CD8-positive, alpha-beta memory T cell (primary cell): ENCODE data around the gene DMBX1. TPM values are rescaled to one million over a fixed set of nuclear protein-coding genes. Genes with fewer than 3 reads are reported as not detected.

Experiments used
- CTCF ChIA-PET: fragments of 350-600 bp; sonication (Branson Sonifier 250); formaldehyde crosslinking; loops from one replicate; lab custom pipeline; 2021; ENCODE audit warnings: antibody characterized with exemption; lab: Charles Lee
- POLR2A ChIA-PET: fragments of 350-600 bp; sonication (Branson Sonifier 250); formaldehyde crosslinking; loops from one replicate; lab custom pipeline; 2021; ENCODE audit warnings: antibody characterized with exemption; lab: Charles Lee
- DNase-seq, 5 donors: peaks; one replicate each; pipeline versions ENCODE4 v3.0.0 to v3.0.0-alpha.2; 2020 to 2022; ENCODE audit warnings: mixed read lengths in 1 of 5
- H3K27ac ChIP-seq: one replicate; pipeline ENCODE4 v1.7.0; 2013; ENCODE audit warnings: low read depth, mild to moderate bottlenecking, low read length, moderate library complexity
- H3K27me3 ChIP-seq: 2 replicates; pipeline ENCODE4 v1.7.0; 2013; ENCODE audit warnings: low read length, mild to moderate bottlenecking; ENCODE audit not compliant: insufficient read depth, poor library complexity, severe bottlenecking
- H3K36me3 ChIP-seq: 2 replicates; pipeline ENCODE4 v1.7.0; 2013; ENCODE audit warnings: mild to moderate bottlenecking, low read length, moderate library complexity; ENCODE audit not compliant: insufficient read depth
- H3K4me1 ChIP-seq: 2 replicates; pipeline ENCODE4 v1.7.0; 2013; ENCODE audit warnings: mild to moderate bottlenecking, low read length, moderate library complexity; ENCODE audit not compliant: insufficient read depth
- H3K4me3 ChIP-seq: 2 replicates; pipeline ENCODE4 v1.7.0; 2013; ENCODE audit warnings: mild to moderate bottlenecking, low read length
- H3K9me3 ChIP-seq: 2 replicates; pipeline ENCODE4 v1.7.0; 2013; ENCODE audit warnings: mild to moderate bottlenecking, low read length
- H3K27ac Mint-ChIP-seq, 8 donors: one replicate each; pipeline ENCODE4 v1.8.0; 2020 to 2021; ENCODE audit warnings: mixed read lengths in 8 of 8, mild to moderate bottlenecking in 6 of 8, inconsistent platforms in 3 of 8, moderate library complexity in 3 of 8
- H3K27me3 Mint-ChIP-seq, 2 donors: one replicate each; pipeline ENCODE4 v1.8.0; 2020 to 2021; ENCODE audit warnings: mixed read lengths in 2 of 2, mild to moderate bottlenecking in 1 of 2, moderate library complexity in 1 of 2
- H3K36me3 Mint-ChIP-seq, 3 donors: one replicate each; pipeline ENCODE4 v1.8.0; 2020 to 2021; ENCODE audit warnings: mixed read lengths in 3 of 3, inconsistent platforms in 1 of 3, mild to moderate bottlenecking in 1 of 3
- H3K4me1 Mint-ChIP-seq, 3 donors: one replicate each; pipeline ENCODE4 v1.8.0; 2020 to 2021; ENCODE audit warnings: mixed read lengths in 3 of 3, inconsistent platforms in 1 of 3, mild to moderate bottlenecking in 1 of 3
- H3K4me3 Mint-ChIP-seq, 7 donors: one replicate each; pipeline ENCODE4 v1.8.0; 2020 to 2021; ENCODE audit warnings: mixed read lengths in 7 of 7, mild to moderate bottlenecking in 6 of 7, moderate library complexity in 4 of 7, inconsistent platforms in 2 of 7
- H3K9me3 Mint-ChIP-seq, 5 donors: one replicate each; pipeline ENCODE4 v1.8.0; 2020 to 2022; ENCODE audit warnings: mixed read lengths in 5 of 5, mild to moderate bottlenecking in 3 of 5, moderate library complexity in 2 of 5, inconsistent platforms in 1 of 5
- polyA plus RNA-seq: library from polyadenylated mRNA; unstranded; fragments of 300-500 nt; fragmentation: Illumina TruSeq; gene quantifications from one replicate; pipeline ENCODE4 v1.2.3, GENCODE V29; 2021
- total RNA-seq, 2 experiments: library from RNA; stranded (reverse); gene quantifications; one replicate each; pipeline ENCODE4 v1.2.3, GENCODE V29; 2021

DMBX1 gene
- total and polyA plus RNA-seq, 3 experiments from 2014 or later, result not detected

DNA sequence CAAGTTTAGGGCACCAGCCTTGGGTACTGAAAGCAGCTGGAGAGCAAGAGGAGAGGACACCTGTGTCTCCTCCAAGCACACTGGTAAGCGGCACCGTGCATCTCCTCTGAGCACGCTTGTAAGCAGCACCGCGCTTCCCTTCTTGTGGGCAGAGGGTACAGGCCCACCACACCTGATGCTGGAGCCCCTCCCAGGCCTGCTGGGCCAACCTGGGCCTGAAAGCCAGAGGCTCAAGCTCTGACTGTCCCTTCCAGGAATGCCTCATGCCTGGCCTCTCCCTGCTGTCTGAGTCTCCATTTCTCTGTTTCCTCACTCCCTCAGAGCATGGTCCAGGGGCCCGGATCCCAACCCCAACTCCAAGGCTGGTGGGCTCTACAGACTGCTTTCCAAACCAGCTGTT is 25.9 kb downstream of the DMBX1 start:
- Histone ChIP-seq H3K27me3 (no peaks in the 10 kb centered on the region), H3K4me3 (no peak overlapping the region), H3K9me3 (no peaks in the 10 kb centered on the region), H3K4me1 (no peaks in the 10 kb centered on the region), H3K36me3 (no peaks in the 10 kb centered on the region), H3K27ac (no peak overlapping the region)
- Mint-ChIP-seq H3K27me3 (peaks cover 26 to 43% of the 10 kb centered on the region in 2 donors), H3K9me3 (no peaks in the 10 kb centered on the region), H3K4me1 (no peaks in the 10 kb centered on the region), H3K36me3 (no peaks in the 10 kb centered on the region), H3K27ac (no peak overlapping the region), H3K4me3 (no peak overlapping the region)
- no peak for DNase-seq
- ChIA-PET POLR2A (no interaction called here), CTCF (no interaction called here)

DNA sequence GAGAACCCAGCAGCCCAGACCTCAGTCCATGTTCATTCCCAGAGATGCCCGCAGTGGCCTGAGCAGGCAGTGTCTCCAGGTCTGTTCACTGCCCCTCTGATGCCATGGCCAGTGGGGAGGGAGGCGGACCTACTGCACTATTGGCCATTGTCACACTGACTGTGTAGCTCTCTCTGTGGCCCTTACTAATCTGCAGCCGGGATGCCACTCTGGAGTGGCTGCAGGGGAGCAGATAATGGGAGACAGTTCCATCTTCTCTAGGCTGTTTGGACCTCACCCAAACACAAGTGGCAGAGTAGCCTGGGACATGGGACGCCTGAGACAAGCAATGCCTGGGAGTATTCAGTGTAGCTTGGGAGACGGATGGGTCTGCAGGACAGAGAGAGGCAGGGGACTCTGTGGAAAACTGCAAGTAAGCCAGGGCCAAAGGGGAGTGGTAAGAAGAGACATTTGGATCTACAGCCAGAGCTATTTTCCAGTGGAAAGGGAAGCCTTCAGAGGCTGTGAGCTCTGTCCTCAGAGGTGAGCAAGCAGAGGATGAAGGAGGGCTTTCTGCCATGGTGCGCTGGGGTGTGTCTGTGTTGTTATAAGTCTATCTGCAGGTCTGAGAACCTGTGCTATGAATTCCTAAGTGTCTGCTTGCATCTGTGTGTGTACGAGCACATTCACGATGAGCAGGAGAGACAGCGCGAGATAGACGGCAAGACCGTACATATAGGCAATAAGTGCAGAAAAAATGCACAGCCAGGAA is 26.7 kb downstream of the DMBX1 start:
- H3K4me3 Mint-ChIP-seq, result no peak overlapping the region
- peaks cover 0 to under 1% (median 0%) of the 10 kb centered on the region in 3 donors for H3K4me1 Mint-ChIP-seq
- CTCF ChIA-PET, result no interaction called here
- H3K27ac ChIP-seq, result no peak overlapping the region
- no peaks in the 10 kb centered on the region for H3K9me3 Mint-ChIP-seq
- H3K36me3 ChIP-seq, result no peaks in the 10 kb centered on the region
- no peaks in the 10 kb centered on the region for H3K27me3 ChIP-seq
- peak overlapping the region in 1 of 8 donors; percentile 36 for H3K27ac Mint-ChIP-seq
- DNase-seq, result no peak
- no peaks in the 10 kb centered on the region for H3K36me3 Mint-ChIP-seq
- no peaks in the 10 kb centered on the region for H3K9me3 ChIP-seq
- POLR2A ChIA-PET, result no interaction called here
- H3K4me3 ChIP-seq, result no peak overlapping the region
- no peaks in the 10 kb centered on the region for H3K4me1 ChIP-seq
- peaks cover 28 to 42% of the 10 kb centered on the region in 2 donors for H3K27me3 Mint-ChIP-seq

DNA sequence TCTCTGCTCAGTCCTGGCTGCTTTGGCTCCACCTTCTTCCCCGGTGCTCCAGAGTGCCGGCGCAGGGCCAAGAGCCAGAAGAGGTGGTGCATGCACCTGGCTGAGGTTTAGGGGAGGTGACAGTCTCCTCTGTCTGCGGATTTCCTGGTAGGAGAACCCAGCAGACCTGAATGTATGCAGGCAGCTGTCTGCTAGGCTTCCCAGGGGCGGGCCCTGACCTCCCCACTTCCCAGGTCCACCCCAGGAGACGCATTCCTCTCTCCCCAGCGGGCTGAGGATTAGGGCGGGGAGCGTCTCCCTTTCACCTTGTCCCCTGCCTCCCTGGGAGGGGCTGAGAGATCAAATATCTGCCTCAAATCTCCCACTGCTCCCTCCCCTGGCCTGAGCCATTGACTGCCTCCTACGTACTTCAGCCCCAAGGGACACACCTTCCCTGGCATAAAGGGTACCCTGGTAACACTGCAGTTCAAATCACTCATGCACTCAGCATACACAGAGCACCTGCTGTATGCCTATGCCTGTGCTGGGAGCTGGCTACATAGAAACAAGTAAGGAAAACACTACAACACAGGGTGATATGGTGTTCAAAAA is 27.5 kb downstream of the DMBX1 start:
- H3K9me3 Mint-ChIP-seq, result no peaks in the 10 kb centered on the region
- ChIA-PET CTCF (interaction anchor here (0.6 kb wide), 1 partner anchor 15 kb away, joined by 3 read pairs; no protein-coding TSS in a partner anchor), POLR2A (no interaction called here)
- peaks cover 28 to 36% of the 10 kb centered on the region in 2 donors for H3K27me3 Mint-ChIP-seq
- Histone ChIP-seq H3K4me1 (no peaks in the 10 kb centered on the region), H3K27ac (peak overlapping the region; percentile 43), H3K36me3 (no peaks in the 10 kb centered on the region), H3K27me3 (no peaks in the 10 kb centered on the region), H3K4me3 (no peak overlapping the region), H3K9me3 (no peaks in the 10 kb centered on the region)
- H3K36me3 Mint-ChIP-seq, result no peaks in the 10 kb centered on the region
- H3K4me1 Mint-ChIP-seq, result peaks cover 3 to 8% (median 4%) of the 10 kb centered on the region in 3 donors
- no peak overlapping the region for H3K4me3 Mint-ChIP-seq
- H3K27ac Mint-ChIP-seq, result peak overlapping the region in 1 of 8 donors; percentile 83
- DNase-seq, result no peak

DNA sequence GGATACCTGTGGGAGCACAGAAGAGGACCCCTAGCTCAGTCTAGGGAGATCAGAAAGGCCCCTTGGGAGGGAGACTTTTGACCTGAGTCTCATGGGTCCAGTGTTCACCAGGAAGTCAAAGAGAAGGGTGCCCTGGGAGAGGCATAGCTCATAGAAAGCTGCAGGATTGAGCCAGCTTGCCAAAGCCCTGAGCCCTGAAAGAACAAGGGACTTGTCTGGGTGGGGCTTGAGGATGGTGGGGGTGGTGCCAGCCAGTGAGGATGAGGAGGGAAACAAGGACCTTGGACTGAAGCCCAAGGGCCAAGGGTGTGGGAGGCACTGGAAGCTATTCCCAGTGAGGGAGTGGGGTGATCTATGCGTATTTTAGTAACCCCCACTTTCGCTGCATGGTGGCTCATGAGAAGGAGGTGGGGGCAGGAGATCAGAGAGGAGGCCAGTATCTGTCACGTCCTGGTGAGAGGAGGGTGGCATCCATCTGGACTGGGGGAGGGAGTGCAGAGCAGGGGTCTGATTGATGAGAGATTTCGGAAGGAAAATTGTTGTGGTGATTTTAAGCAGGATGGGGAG is 28.4 kb downstream of the DMBX1 start:
- H3K4me3 ChIP-seq, result no peak overlapping the region
- peak overlapping the region in 1 of 8 donors; percentile 37 for H3K27ac Mint-ChIP-seq
- H3K36me3 ChIP-seq, result no peaks in the 10 kb centered on the region
- no peaks in the 10 kb centered on the region for H3K36me3 Mint-ChIP-seq
- H3K27me3 Mint-ChIP-seq, result peaks cover 22 to 27% of the 10 kb centered on the region in 2 donors
- H3K27me3 ChIP-seq, result no peaks in the 10 kb centered on the region
- no peaks in the 10 kb centered on the region for H3K4me1 ChIP-seq
- CTCF ChIA-PET, result interaction anchor here (0.6 kb wide), 1 partner anchor 14 kb away, joined by 3 read pairs; no protein-coding TSS in a partner anchor
- H3K4me1 Mint-ChIP-seq, result peaks cover 6 to 9% (median 9%) of the 10 kb centered on the region in 3 donors
- POLR2A ChIA-PET, result no interaction called here
- no peaks in the 10 kb centered on the region for H3K9me3 ChIP-seq
- no peak overlapping the region for H3K4me3 Mint-ChIP-seq
- no peak for DNase-seq
- H3K27ac ChIP-seq, result peak overlapping the region; percentile 43
- H3K9me3 Mint-ChIP-seq, result no peaks in the 10 kb centered on the region

DNA sequence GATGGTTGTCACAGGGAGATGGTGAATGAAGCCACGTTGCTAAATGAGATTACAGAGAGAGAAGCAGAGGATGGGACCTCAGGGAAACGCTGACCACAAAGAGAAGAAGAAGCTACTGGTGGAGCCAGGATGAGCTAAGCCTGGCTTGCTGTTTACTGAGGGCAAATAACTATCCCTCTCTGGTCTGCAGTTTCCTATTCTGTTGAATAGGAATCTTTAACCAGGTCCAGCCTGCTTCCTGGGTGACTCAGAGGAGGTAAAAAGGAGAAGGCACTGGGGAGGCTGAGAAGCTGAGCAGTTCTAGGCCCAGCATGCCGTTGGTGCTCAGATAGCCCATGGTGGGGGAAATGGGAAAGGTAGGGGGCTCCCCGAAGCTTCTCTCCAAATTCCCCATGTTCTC is 29.6 kb downstream of the DMBX1 start:
- H3K4me1 ChIP-seq, result no peaks in the 10 kb centered on the region
- no peaks in the 10 kb centered on the region for H3K36me3 ChIP-seq
- peaks cover 6 to 9% (median 9%) of the 10 kb centered on the region in 3 donors for H3K4me1 Mint-ChIP-seq
- peak overlapping the region; percentile 69 for H3K27ac ChIP-seq
- H3K27me3 ChIP-seq, result no peaks in the 10 kb centered on the region
- H3K9me3 Mint-ChIP-seq, result no peaks in the 10 kb centered on the region
- no peaks in the 10 kb centered on the region for H3K36me3 Mint-ChIP-seq
- no peak overlapping the region for H3K4me3 ChIP-seq
- no peak overlapping the region for H3K27ac Mint-ChIP-seq
- no peaks in the 10 kb centered on the region for H3K9me3 ChIP-seq
- H3K27me3 Mint-ChIP-seq, result peaks cover 17 to 26% of the 10 kb centered on the region in 2 donors
- no peak for DNase-seq
- CTCF ChIA-PET, result no interaction called here
- H3K4me3 Mint-ChIP-seq, result no peak overlapping the region
- POLR2A ChIA-PET, result no interaction called here

DNA sequence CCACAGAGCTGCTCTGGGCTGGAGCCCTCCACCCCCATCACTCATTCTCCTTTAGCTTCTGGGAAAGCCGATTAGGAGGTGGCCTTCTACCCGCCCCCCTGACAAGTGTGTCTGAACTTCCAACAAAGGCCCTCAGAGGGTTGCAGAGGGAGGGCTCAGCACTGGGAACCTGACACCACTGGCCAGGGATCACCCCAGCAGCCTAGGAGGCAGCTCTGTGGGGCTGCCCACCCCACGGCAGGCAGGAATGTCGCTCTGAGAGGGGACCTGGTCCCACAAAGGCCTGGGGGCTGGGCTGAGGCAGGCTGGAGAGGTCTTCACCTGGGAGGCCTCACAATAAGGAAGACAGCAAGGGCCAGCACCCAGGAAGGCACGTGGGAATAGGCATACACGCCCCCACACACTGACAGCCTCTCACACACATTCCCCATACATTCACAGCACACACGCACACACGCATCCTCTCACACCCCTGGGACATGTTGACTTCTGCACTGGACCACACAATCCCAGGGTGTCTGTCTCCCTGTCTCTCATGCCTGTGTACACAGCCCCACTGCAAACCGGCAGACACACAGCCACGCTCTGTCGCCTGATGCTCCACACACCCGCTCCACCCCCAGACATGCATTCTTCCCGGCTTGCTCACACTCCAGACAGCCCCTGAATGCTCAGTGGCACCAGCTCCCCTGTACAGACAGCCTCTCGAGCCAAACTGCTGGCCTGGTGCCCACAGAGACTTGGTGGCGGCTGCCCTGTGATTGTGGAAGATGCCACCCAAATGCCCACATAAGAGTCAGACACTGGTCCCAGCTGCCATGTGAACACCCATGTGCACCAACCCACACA is 30.7 kb downstream of the DMBX1 start:
- no peaks in the 10 kb centered on the region for H3K9me3 ChIP-seq
- H3K4me1 Mint-ChIP-seq, result peaks cover 6 to 9% (median 9%) of the 10 kb centered on the region in 3 donors
- no peak overlapping the region for H3K27ac Mint-ChIP-seq
- H3K27me3 Mint-ChIP-seq, result peaks cover 13 to 35% of the 10 kb centered on the region in 2 donors
- no peaks in the 10 kb centered on the region for H3K9me3 Mint-ChIP-seq
- no peaks in the 10 kb centered on the region for H3K27me3 ChIP-seq
- peak overlapping the region; percentile 69 for H3K27ac ChIP-seq
- no peak overlapping the region for H3K4me3 Mint-ChIP-seq
- DNase-seq, result no peak
- no peaks in the 10 kb centered on the region for H3K4me1 ChIP-seq
- H3K36me3 ChIP-seq, result no peaks in the 10 kb centered on the region
- ChIA-PET POLR2A (no interaction called here), CTCF (no interaction called here)
- no peaks in the 10 kb centered on the region for H3K36me3 Mint-ChIP-seq
- H3K4me3 ChIP-seq, result no peak overlapping the region

DNA sequence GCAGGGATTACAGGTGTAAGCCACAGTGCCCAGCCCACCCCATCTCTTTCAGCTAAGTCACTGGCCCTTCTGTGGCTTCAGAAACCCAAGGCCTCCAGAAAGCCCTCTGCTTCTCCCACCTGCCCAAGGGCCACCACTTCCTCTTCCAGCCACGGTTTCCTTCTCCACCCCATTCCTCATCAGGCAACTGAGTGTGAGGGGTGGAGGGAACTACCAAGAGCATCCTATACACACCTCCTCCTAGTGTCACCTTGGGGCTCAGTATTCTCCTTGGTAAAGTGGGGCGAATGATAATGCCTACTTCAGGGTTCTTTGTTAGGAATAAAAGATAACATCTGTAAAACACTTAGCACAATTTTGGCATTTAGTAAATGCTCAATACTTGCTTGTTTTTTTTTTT is 31.8 kb downstream of the DMBX1 start:
- H3K4me1 Mint-ChIP-seq, result peaks cover 6 to 9% (median 9%) of the 10 kb centered on the region in 3 donors
- CTCF ChIA-PET, result no interaction called here
- no peak for DNase-seq
- Histone ChIP-seq H3K27me3 (no peaks in the 10 kb centered on the region), H3K27ac (peak overlapping the region; percentile 84), H3K4me3 (no peak overlapping the region), H3K4me1 (no peaks in the 10 kb centered on the region), H3K36me3 (no peaks in the 10 kb centered on the region), H3K9me3 (no peaks in the 10 kb centered on the region)
- no peaks in the 10 kb centered on the region for H3K36me3 Mint-ChIP-seq
- POLR2A ChIA-PET, result no interaction called here
- no peaks in the 10 kb centered on the region for H3K9me3 Mint-ChIP-seq
- H3K27ac Mint-ChIP-seq, result no peak overlapping the region
- H3K4me3 Mint-ChIP-seq, result no peak overlapping the region
- peaks cover 9 to 38% of the 10 kb centered on the region in 2 donors for H3K27me3 Mint-ChIP-seq
